Thyroid gland (tissue), 4 donors: Measurements from ENCODE around the gene PRPF8.

Experiments used
- CTCF ChIP-seq, 6 experiments: fragments of 200-600 bp in 3 of 6; fragments of 450-650 bp in 3 of 6; sonication (generic) in 3 of 6; IDR thresholded peaks; one replicate each; pipeline ENCODE4 v1.5.1; 2016 to 2019; ENCODE audit warnings: antibody characterized with exemption in 6 of 6, mild to moderate bottlenecking in 2 of 6, inconsistent platforms in 1 of 6, moderate library complexity in 1 of 6
- POLR2A ChIP-seq, 2 donors: fragments of 450-650 bp; IDR thresholded peaks; one replicate each; pipeline ENCODE4 v1.6.1; 2017; ENCODE audit warnings: antibody characterized with exemption in 2 of 2, mild to moderate bottlenecking in 2 of 2, moderate library complexity in 1 of 2

GRCh38 chr17:1636732-1637285 is 47.9 kb downstream of the PRPF8 start:
- TF ChIP-seq CTCF (IDR thresholded peaks at IDR 0.05) (no peak), POLR2A (IDR thresholded peaks at IDR 0.05) (no peak)
